HG03159 (cell line): ENCODE results near the gene ITSN2.
A peak's percentile ranks its signal among the peaks of the same experiment; 100 is the strongest.
"Not testable (repeated sequence)": the region's sequence is repeated elsewhere in the genome, so short reads cannot be mapped to it uniquely, and the experiment has no call there.

Source experiments
- ATAC-seq: cut with Tn5 transposase; IDR thresholded peaks from one replicate; pipeline ENCODE4 v1.9.1; 2021; ENCODE audit warnings: mild to moderate bottlenecking, moderate library complexity; ENCODE audit not compliant: unreplicated experiment

ITSN2 gene

GRCh38 chr2:24365051-24365450 is 4.7 kb upstream of the ITSN2 start:
- no peak for ATAC-seq

GRCh38 chr2:24363301-24363700 is 3.0 kb upstream of the ITSN2 start:
- no peak for ATAC-seq

- ATAC-seq = no peak
Observed at GRCh38 chr2:24362253-24362652, 1.9 kb upstream of the ITSN2 start.

GRCh38 chr2:24360963-24361330 is 611 bp upstream of the ITSN2 start:
- no peak for ATAC-seq

GRCh38 chr2:24359129-24360049 is 947 bp downstream of the ITSN2 start:
- peak; percentile 13 for ATAC-seq

- not testable (repeated sequence) for ATAC-seq
Observed at GRCh38 chr2:24357767-24358166, 2.6 kb downstream of the ITSN2 start.

- not testable (repeated sequence) for ATAC-seq
Observed at GRCh38 chr2:24357115-24357514, 3.2 kb downstream of the ITSN2 start.

GRCh38 chr2:24354957-24355356 is 5.4 kb downstream of the ITSN2 start:
- ATAC-seq = no peak

- ATAC-seq = no peak
Observed at GRCh38 chr2:24354395-24354794, 5.9 kb downstream of the ITSN2 start.

GRCh38 chr2:24353973-24354372 is 6.4 kb downstream of the ITSN2 start:
- ATAC-seq = no peak

GRCh38 chr2:24353364-24353763 is 7.0 kb downstream of the ITSN2 start:
- ATAC-seq = no peak

- ATAC-seq = no peak
Observed at GRCh38 chr2:24352664-24353063, 7.7 kb downstream of the ITSN2 start.

- ATAC-seq = no peak
Observed at GRCh38 chr2:24351981-24352380, 8.4 kb downstream of the ITSN2 start.

- ATAC-seq = no peak
Observed at GRCh38 chr2:24351627-24351938, 8.8 kb downstream of the ITSN2 start.

- ATAC-seq = no peak
Observed at GRCh38 chr2:24350826-24351626, 9.3 kb downstream of the ITSN2 start.

GRCh38 chr2:24349097-24349496 is 11.2 kb downstream of the ITSN2 start:
- ATAC-seq = no peak

GRCh38 chr2:24345937-24346336 is 14.4 kb downstream of the ITSN2 start:
- ATAC-seq = no peak

GRCh38 chr2:24343225-24343882 is 17.0 kb downstream of the ITSN2 start:
- ATAC-seq = peak; percentile 66

GRCh38 chr2:24342110-24342910 is 18.0 kb downstream of the ITSN2 start:
- peak; percentile 41 for ATAC-seq

GRCh38 chr2:24339856-24340262 is 20.5 kb downstream of the ITSN2 start:
- ATAC-seq = no peak

GRCh38 chr2:24339098-24339497 is 21.2 kb downstream of the ITSN2 start:
- not testable (repeated sequence) for ATAC-seq
